GM12878 (cell line): ENCODE measurements around the gene PPM1A. TPM values are rescaled to one million over a fixed set of nuclear protein-coding genes. Genes with fewer than 3 reads are reported as not detected.

Source experiments
- ATF3 ChIP-seq: IDR thresholded peaks from 2 replicates; pipeline ENCODE4 v1.6.1; 2011; ENCODE audit warnings: low read depth, mild to moderate bottlenecking, low read length, moderate library complexity, borderline replicate concordance; ENCODE audit errors: extremely low read depth
- ATF7 ChIP-seq: fragments of 450-650 bp; IDR thresholded peaks from 2 replicates; pipeline ENCODE4 v1.6.1; 2016; ENCODE audit warnings: low read depth, mild to moderate bottlenecking
- CHD2 ChIP-seq: IDR thresholded peaks from 2 replicates; pipeline ENCODE4 v1.6.1; 2011; ENCODE audit warnings: low read depth, low read length, improper control_type of control experiment, borderline replicate concordance
- E4F1 ChIP-seq: fragments of 450-650 bp; IDR thresholded peaks from 2 replicates; pipeline ENCODE4 v1.6.1; 2018; ENCODE audit warnings: borderline replicate concordance, mild to moderate bottlenecking; ENCODE audit not compliant: partially characterized antibody
- IKZF2 ChIP-seq, 2 experiments: fragments of 450-650 bp; IDR thresholded peaks; 2 replicates each; pipeline ENCODE4 v1.6.1; 2017; ENCODE audit warnings: mild to moderate bottlenecking in 2 of 2, moderate library complexity in 2 of 2
- NKRF ChIP-seq: fragments of 450-650 bp; conservative IDR thresholded peaks from 2 replicates; pipeline ENCODE4 v1.6.1; 2017; ENCODE audit warnings: mild to moderate bottlenecking, moderate library complexity
- NR2C1 ChIP-seq: fragments of 450-650 bp; IDR thresholded peaks from 2 replicates; pipeline ENCODE4 v1.6.1; 2017; ENCODE audit warnings: antibody characterized with exemption, mild to moderate bottlenecking, moderate library complexity
- POLR2A ChIP-seq: IDR thresholded peaks from 2 replicates; pipeline ENCODE4 v1.6.1; 2011; ENCODE audit warnings: low read depth, mild to moderate bottlenecking, low read length
- RAD51 ChIP-seq: fragments of 450-650 bp; IDR thresholded peaks from 2 replicates; pipeline ENCODE4 v1.6.1; 2016; ENCODE audit warnings: moderate library complexity, mild to moderate bottlenecking, inconsistent platforms
- RUNX3 ChIP-seq: IDR thresholded peaks from 2 replicates; pipeline ENCODE4 v1.6.1; 2012; ENCODE audit warnings: low read length, inconsistent platforms
- SMAD1 ChIP-seq: fragments of 450-650 bp; IDR thresholded peaks from 2 replicates; pipeline ENCODE4 v1.6.1; 2018; ENCODE audit warnings: mild to moderate bottlenecking, low read depth; ENCODE audit not compliant: partially characterized antibody
- SP1 ChIP-seq: IDR thresholded peaks from one replicate; pipeline ENCODE4 v1.6.1; 2011; ENCODE audit warnings: low read depth, low read length
- TBL1XR1 ChIP-seq: IDR thresholded peaks from 2 replicates; pipeline ENCODE4 v1.6.1; 2012; ENCODE audit warnings: low read depth, low read length, improper control_type of control experiment
- ZNF687 ChIP-seq: fragments of 450-650 bp; IDR thresholded peaks from 2 replicates; pipeline ENCODE4 v1.6.1; 2017; ENCODE audit warnings: mild to moderate bottlenecking, moderate library complexity
- polyA plus RNA-seq, 11 experiments: library from polyadenylated mRNA; depleted of rRNA in 4 of 11; unstranded in 6 of 11; stranded (reverse) in 5 of 11; fragments of >200 nt; fragmentation: Nextera tagmentation in 4 of 11; fragmentation: Illumina TruSeq in 1 of 11; extraction: Ambion mirVana in 4 of 11; extraction: Trizol in 1 of 11; gene quantifications; 1 replicate in 1 of 11; 2 replicates in 10 of 11; pipeline versions ENCODE4 v1.2.1 to v1.2.3, GENCODE V29; 2011 to 2016; ENCODE audit warnings: inconsistent platforms in 2 of 11, missing spikeins in 2 of 11, low read depth in 1 of 11
- total RNA-seq, 4 experiments: library from RNA; depleted of rRNA in 3 of 4; stranded (reverse); fragments of >200 nt in 3 of 4; fragmentation: Illumina TruSeq in 1 of 4; extraction: Trizol in 1 of 4; gene quantifications; 2 replicates each; pipeline versions ENCODE4 v1.2.1 to v1.2.3, GENCODE V29; 2013 to 2021
- TF ChIP-seq, protein P1 (sequence below): fragments of 450-650 bp; IDR thresholded peaks from 2 replicates; pipeline ENCODE4 v1.6.1; 2014; ENCODE audit warnings: mild to moderate bottlenecking
- TF ChIP-seq, protein P2 (sequence below): fragments of 450-650 bp; IDR thresholded peaks from 2 replicates; pipeline ENCODE4 v1.6.1; 2017; ENCODE audit warnings: mild to moderate bottlenecking, low read depth, inconsistent platforms; ENCODE audit not compliant: poor library complexity, severe bottlenecking
- TF ChIP-seq, protein P3 (sequence below): IDR thresholded peaks from 2 replicates; pipeline ENCODE4 v1.6.1; 2012; ENCODE audit warnings: low read depth, low read length, improper control_type of control experiment

The PPM1A gene
- total and polyA plus RNA-seq, 10 of the 15 experiments (the other 5 are each of a cell fraction or from before 2014, with no cell fraction given): 16.8 to 124 (median 47.0) TPM

GRCh38 chr14:60247994-60248696 lies 876 bp upstream of the PPM1A start (continued):
- TF ChIP-seq, protein P1, sequence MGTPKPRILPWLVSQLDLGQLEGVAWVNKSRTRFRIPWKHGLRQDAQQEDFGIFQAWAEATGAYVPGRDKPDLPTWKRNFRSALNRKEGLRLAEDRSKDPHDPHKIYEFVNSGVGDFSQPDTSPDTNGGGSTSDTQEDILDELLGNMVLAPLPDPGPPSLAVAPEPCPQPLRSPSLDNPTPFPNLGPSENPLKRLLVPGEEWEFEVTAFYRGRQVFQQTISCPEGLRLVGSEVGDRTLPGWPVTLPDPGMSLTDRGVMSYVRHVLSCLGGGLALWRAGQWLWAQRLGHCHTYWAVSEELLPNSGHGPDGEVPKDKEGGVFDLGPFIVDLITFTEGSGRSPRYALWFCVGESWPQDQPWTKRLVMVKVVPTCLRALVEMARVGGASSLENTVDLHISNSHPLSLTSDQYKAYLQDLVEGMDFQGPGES: peak; percentile 48
- TF ChIP-seq NKRF (peak; percentile 53; the same call in 1 of the 2 replicates), ATF7 (peak; percentile 97), CHD2 (0 out of 2 replicates have a peak, but pooled peaks have one; percentile 20), POLR2A (peak; percentile 81), TBL1XR1 (peak; percentile 15; the same call in 1 of the 2 replicates), RUNX3 (peak; percentile 46), ZNF687 (peak; percentile 80), SMAD1 (peak; percentile 38), ATF3 (peak; percentile 38; the same call in 1 of the 2 replicates), NR2C1 (no peak), RAD51 (peak; percentile 94), SP1 (peak; percentile 78), E4F1 (no peak), IKZF2 (IDR thresholded peaks at IDR 0.05) (peak; percentile 48 to 67; a peak in 3 of 4 replicates)
- TF ChIP-seq, protein P2, sequence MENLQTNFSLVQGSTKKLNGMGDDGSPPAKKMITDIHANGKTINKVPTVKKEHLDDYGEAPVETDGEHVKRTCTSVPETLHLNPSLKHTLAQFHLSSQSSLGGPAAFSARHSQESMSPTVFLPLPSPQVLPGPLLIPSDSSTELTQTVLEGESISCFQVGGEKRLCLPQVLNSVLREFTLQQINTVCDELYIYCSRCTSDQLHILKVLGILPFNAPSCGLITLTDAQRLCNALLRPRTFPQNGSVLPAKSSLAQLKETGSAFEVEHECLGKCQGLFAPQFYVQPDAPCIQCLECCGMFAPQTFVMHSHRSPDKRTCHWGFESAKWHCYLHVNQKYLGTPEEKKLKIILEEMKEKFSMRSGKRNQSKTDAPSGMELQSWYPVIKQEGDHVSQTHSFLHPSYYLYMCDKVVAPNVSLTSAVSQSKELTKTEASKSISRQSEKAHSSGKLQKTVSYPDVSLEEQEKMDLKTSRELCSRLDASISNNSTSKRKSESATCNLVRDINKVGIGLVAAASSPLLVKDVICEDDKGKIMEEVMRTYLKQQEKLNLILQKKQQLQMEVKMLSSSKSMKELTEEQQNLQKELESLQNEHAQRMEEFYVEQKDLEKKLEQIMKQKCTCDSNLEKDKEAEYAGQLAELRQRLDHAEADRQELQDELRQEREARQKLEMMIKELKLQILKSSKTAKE: no peak
- TF ChIP-seq, protein P3, sequence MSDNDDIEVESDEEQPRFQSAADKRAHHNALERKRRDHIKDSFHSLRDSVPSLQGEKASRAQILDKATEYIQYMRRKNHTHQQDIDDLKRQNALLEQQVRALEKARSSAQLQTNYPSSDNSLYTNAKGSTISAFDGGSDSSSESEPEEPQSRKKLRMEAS: peak; percentile 65
